ENCODE measurements around the gene CLCNKA. TPM values are rescaled to one million over a fixed set of nuclear protein-coding genes. Genes with fewer than 3 reads are reported as not detected.

The CLCNKA gene
- total and polyA plus RNA-seq, 2 of the 8 experiments (the other 6 are each of a cell fraction or from before 2014, with no cell fraction given) = 0.95 to 2.0 TPM

DNA sequence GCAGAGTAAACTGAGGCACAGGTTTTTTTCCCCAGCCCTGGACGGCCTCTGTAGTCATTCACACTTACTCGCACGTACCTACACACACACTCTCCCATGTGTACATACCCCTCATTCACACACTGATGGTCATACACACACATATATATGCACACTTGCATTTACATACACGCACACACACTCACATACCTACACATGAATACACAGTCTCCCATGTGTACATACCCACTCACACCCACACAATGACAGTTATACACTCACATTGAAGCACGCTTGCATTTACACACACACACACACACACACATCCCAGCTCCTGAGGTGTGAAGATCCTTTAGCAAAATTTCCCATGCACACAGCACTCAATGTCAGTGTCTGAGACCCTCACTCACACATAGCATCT, 52.4 kb downstream of the CLCNKA start:
- no peaks in the 10 kb centered on the region for H3K79me1 ChIP-seq (ENCODE audit: low read depth, low read length)
- no peak overlapping the region for H3K14ac ChIP-seq (ENCODE audit: insufficient read length)
- FAIRE-seq (no peak), DNase-seq (ENCODE audit: low read depth in 1 of 2, low spot score in 2 of 2) (no peak)
- no peak overlapping the region for H3K56ac ChIP-seq (replicated peaks; ENCODE audit: insufficient read length, low read depth, low read length)
- ChIA-PET CTCF (ENCODE audit: partially characterized antibody) (interaction anchor here (0.7 to 21.9 kb wide), 17 partner anchors 8 to 390 kb away, joined by 3 to 569 read pairs (median 3); partner anchors contain the start of genes EPHA2 and SRARP), POLR2A (ENCODE audit: partially characterized antibody) (interaction anchor here (1.1 to 1.8 kb wide), 4 partner anchors 10 to 111 kb away, joined by 3 to 4 read pairs (median 4); no protein-coding TSS in a partner anchor)
- no peak overlapping the region for H4K5ac ChIP-seq (ENCODE audit: insufficient read length, low read depth, low read length)
- H4K20me1 ChIP-seq (replicated peaks in 1 of 2; ENCODE audit: control insufficient read depth in 1 of 2, insufficient read depth in 2 of 2, low read length in 2 of 2) = peaks cover 1 to 10% of the 10 kb centered on the region in 2 experiments
- H3K36me3 ChIP-seq (ENCODE audit: control insufficient read depth in 2 of 4, insufficient read depth in 4 of 4, low read length in 3 of 4) = no peaks in the 10 kb centered on the region
- H3K18ac ChIP-seq (ENCODE audit: extremely low read depth, low read length) = no peak overlapping the region
- peaks cover 2 to 22% (median 9%) of the 10 kb centered on the region in 4 experiments for H3K4me1 ChIP-seq (replicated peaks in 1 of 4; ENCODE audit: control insufficient read depth in 3 of 4, insufficient read depth in 4 of 4, low read length in 3 of 4)
- H3K4ac ChIP-seq (replicated peaks; ENCODE audit: insufficient read length, low read depth, low read length) = no peak overlapping the region
- H3K4me2 ChIP-seq (ENCODE audit: insufficient read depth in 1 of 2, low read depth in 2 of 2, low read length in 2 of 2) = peak overlapping the region; percentile 73 to 84
- no peak overlapping the region for H3K9ac ChIP-seq (replicated peaks in 1 of 4; ENCODE audit: extremely low read depth in 1 of 4, low read depth in 3 of 4, low read length in 3 of 4)
- no peak overlapping the region for H2BK20ac ChIP-seq (ENCODE audit: low read length)
- peak overlapping the region in 3 of 4 experiments; percentile 40 to 69 (median 43); a peak in 4 of 8 replicates for H3K4me3 ChIP-seq (ENCODE audit: extremely low read depth in 1 of 4, insufficient read depth in 2 of 4, low read depth in 3 of 4, low read length in 4 of 4)
- no peak overlapping the region for H3K27ac ChIP-seq (ENCODE audit: low read depth, low read length)
- no peak overlapping the region for H2AFZ ChIP-seq (ENCODE audit: low read length)
- H2BK12ac ChIP-seq (ENCODE audit: low read depth, low read length) = no peak overlapping the region
- no peaks in the 10 kb centered on the region for H3K79me2 ChIP-seq (ENCODE audit: control insufficient read depth in 1 of 2, insufficient read depth in 2 of 2, low read length in 2 of 2)
- no peak overlapping the region for H4K91ac ChIP-seq (replicated peaks; ENCODE audit: insufficient read length, low read length)
- TF ChIP-seq RXRA (IDR thresholded peaks at IDR 0.05; ENCODE audit: insufficient read depth, low read depth, low read length) = no peak
- TF ChIP-seq, protein P1, sequence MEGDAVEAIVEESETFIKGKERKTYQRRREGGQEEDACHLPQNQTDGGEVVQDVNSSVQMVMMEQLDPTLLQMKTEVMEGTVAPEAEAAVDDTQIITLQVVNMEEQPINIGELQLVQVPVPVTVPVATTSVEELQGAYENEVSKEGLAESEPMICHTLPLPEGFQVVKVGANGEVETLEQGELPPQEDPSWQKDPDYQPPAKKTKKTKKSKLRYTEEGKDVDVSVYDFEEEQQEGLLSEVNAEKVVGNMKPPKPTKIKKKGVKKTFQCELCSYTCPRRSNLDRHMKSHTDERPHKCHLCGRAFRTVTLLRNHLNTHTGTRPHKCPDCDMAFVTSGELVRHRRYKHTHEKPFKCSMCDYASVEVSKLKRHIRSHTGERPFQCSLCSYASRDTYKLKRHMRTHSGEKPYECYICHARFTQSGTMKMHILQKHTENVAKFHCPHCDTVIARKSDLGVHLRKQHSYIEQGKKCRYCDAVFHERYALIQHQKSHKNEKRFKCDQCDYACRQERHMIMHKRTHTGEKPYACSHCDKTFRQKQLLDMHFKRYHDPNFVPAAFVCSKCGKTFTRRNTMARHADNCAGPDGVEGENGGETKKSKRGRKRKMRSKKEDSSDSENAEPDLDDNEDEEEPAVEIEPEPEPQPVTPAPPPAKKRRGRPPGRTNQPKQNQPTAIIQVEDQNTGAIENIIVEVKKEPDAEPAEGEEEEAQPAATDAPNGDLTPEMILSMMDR (IDR thresholded peaks at IDR 0.05; ENCODE audit: control extremely low read depth in 1 of 3, insufficient read depth in 1 of 3, low read depth in 1 of 3, low read length in 3 of 3) = no peak
- TF ChIP-seq CBX8 (IDR thresholded peaks at IDR 0.05; ENCODE audit: borderline replicate concordance, low read depth, low read length) = no peak
- H3K23me2 ChIP-seq (ENCODE audit: low read depth, low read length) = peaks cover 11% of the 10 kb centered on the region
- no peak overlapping the region for H2BK120ac ChIP-seq (replicated peaks; ENCODE audit: low read depth, low read length)
- peak overlapping the region; percentile 40; the same call in 1 of the 2 replicates for H2AK5ac ChIP-seq (ENCODE audit: low read depth, low read length)
- peaks cover 4 to 38% (median 30%) of the 10 kb centered on the region in 4 experiments for H3K27me3 ChIP-seq (replicated peaks in 1 of 4; ENCODE audit: control insufficient read depth in 3 of 4, extremely low read depth in 1 of 4, insufficient read depth in 3 of 4, low read length in 3 of 4)
- peak overlapping the region; percentile 25; the same call in 1 of the 2 replicates for H2BK15ac ChIP-seq (ENCODE audit: low read length)
- H4K8ac ChIP-seq (ENCODE audit: extremely low read depth, insufficient read depth, low read length) = no peak overlapping the region
- H2BK5ac ChIP-seq (ENCODE audit: low read depth, low read length) = no peak overlapping the region
- 71% methylated on average over 5 of the region's 5 CpGs; no CpG with 5 or more reads in 1 of the 2 experiments for WGBS, 2 experiments (ENCODE audit: extremely low coverage in 1 of 2, insufficient coverage in 1 of 2, insufficient read length in 1 of 2, insufficient replicate concordance in 2 of 2, low coverage in 1 of 2, low lambda C conversion rate in 2 of 2, missing lambda C conversion rate in 1 of 2)
- no peak overlapping the region for H3K23ac ChIP-seq (ENCODE audit: insufficient read length)
- H3K9me3 ChIP-seq (ENCODE audit: insufficient read depth in 2 of 2, low read depth in 1 of 2, low read length in 1 of 2) = no peaks in the 10 kb centered on the region
